ENCODE measurements around the gene TBL2.
A peak's percentile ranks its signal among the peaks of the same experiment; 100 is the strongest.
"Not testable (repeated sequence)": the region's sequence is repeated elsewhere in the genome, so short reads cannot be mapped to it uniquely, and the experiment has no call there.

Gene TBL2

GRCh38 chr7:73530800-73531199 lies 47.6 kb downstream of the TBL2 start:
- H3K4me3 ChIP-seq (replicated peaks; ENCODE audit: insufficient read depth, low read length): no peak overlapping the region
- no peaks in the 10 kb centered on the region for H3K27me3 ChIP-seq (ENCODE audit: insufficient read depth, poor library complexity, severe bottlenecking)
- DNase-seq (ENCODE audit: low read depth in 1 of 2, low spot score in 1 of 2): peak in 1 of 2 experiments; percentile 62
- TF ChIP-seq POLR2AphosphoS5 (IDR thresholded peaks at IDR 0.05; ENCODE audit: low read depth): no peak
- no peak for TF ChIP-seq CTCF (IDR thresholded peaks at IDR 0.05; ENCODE audit: insufficient read depth, low read length)
- no peak for TF ChIP-seq GABPA (IDR thresholded peaks at IDR 0.05; ENCODE audit: low read depth)
- no peak for TF ChIP-seq SPI1 (IDR thresholded peaks at IDR 0.05; ENCODE audit: borderline replicate concordance, low read depth)
- TF ChIP-seq, protein P1, sequence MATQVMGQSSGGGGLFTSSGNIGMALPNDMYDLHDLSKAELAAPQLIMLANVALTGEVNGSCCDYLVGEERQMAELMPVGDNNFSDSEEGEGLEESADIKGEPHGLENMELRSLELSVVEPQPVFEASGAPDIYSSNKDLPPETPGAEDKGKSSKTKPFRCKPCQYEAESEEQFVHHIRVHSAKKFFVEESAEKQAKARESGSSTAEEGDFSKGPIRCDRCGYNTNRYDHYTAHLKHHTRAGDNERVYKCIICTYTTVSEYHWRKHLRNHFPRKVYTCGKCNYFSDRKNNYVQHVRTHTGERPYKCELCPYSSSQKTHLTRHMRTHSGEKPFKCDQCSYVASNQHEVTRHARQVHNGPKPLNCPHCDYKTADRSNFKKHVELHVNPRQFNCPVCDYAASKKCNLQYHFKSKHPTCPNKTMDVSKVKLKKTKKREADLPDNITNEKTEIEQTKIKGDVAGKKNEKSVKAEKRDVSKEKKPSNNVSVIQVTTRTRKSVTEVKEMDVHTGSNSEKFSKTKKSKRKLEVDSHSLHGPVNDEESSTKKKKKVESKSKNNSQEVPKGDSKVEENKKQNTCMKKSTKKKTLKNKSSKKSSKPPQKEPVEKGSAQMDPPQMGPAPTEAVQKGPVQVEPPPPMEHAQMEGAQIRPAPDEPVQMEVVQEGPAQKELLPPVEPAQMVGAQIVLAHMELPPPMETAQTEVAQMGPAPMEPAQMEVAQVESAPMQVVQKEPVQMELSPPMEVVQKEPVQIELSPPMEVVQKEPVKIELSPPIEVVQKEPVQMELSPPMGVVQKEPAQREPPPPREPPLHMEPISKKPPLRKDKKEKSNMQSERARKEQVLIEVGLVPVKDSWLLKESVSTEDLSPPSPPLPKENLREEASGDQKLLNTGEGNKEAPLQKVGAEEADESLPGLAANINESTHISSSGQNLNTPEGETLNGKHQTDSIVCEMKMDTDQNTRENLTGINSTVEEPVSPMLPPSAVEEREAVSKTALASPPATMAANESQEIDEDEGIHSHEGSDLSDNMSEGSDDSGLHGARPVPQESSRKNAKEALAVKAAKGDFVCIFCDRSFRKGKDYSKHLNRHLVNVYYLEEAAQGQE (IDR thresholded peaks at IDR 0.05; ENCODE audit: insufficient replicate concordance, low read depth): no peak
- H3K27ac ChIP-seq (replicated peaks): no peak overlapping the region

DNA sequence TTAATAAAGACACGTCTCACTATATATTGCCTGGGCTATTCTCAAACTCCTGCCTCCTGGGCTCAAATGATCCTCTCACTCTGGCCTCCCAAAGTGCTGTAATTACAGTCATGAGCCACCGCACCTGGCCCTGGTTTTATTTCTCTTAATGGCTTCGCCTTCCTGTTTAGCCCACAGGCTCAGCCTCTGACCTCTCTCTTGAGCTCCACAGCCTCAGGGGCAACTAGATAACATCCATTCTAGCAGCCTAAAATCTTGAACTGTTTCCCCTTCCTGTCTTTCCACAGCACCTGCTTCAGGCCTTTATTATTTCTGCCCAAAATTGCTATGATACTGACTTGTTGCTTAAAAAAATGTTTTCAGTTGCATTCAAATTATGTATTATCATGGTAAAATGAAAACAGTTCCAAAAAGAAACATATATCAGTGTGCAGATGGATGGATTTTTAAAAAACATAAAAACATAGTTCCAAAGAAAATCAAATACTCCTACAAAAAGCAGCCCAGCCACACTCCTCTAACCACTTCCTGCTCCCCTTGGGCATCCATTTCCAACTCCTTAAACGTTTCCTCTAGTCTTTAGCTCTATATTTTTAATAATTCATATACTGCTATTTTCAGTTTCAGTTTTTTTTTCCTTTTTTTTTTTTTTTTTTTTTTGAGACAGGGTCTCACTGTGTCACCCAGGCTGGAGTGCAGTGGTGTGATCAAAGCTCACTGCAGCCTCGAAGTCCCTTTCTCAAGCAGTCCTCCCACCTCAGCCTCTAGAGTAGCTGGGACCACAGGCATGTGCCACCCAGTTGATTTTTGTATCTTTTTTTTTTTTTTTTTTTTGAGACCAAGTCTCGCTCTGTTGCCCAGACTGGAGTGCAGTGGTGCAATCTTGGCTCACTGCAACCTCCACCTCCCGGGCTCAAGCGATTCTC lies 51.2 kb downstream of the TBL2 start:
- H3K27me3 ChIP-seq (ENCODE audit: insufficient read depth, poor library complexity, severe bottlenecking): no peaks in the 10 kb centered on the region
- TF ChIP-seq CTCF (IDR thresholded peaks at IDR 0.05; ENCODE audit: insufficient read depth, low read length): no peak
- TF ChIP-seq SPI1 (IDR thresholded peaks at IDR 0.05; ENCODE audit: borderline replicate concordance, low read depth): no peak
- TF ChIP-seq, protein P1 (IDR thresholded peaks at IDR 0.05; ENCODE audit: insufficient replicate concordance, low read depth): no peak
- TF ChIP-seq GABPA (IDR thresholded peaks at IDR 0.05; ENCODE audit: low read depth): no peak
- TF ChIP-seq POLR2AphosphoS5 (IDR thresholded peaks at IDR 0.05; ENCODE audit: low read depth): no peak
- no peak overlapping the region for H3K4me3 ChIP-seq (replicated peaks; ENCODE audit: insufficient read depth, low read length)
- peak overlapping the region; percentile 48 for H3K27ac ChIP-seq (replicated peaks)
- peak in 1 of 2 experiments; percentile 48 for DNase-seq (ENCODE audit: low read depth in 1 of 2, low spot score in 1 of 2)

DNA sequence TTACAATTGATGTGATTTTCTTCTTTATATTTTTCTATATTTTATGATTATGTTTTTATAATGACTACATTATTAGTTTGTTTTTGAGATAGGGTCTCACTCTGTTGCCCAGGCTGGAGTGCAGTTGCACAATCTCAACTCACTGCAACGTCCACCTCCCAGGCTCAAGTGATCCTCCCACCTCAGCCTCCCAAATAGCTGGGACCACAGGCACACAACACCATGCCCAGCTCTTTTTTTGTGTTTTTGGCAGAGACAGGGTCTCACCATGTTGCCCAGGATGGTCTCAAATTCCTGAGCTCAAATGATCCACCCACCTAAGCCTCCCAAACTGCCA lies 52.3 kb downstream of the TBL2 start:
- DNase-seq (ENCODE audit: low read depth in 1 of 2, low spot score in 1 of 2); H3K27me3 ChIP-seq (ENCODE audit: insufficient read depth, poor library complexity, severe bottlenecking); H3K4me3 ChIP-seq (replicated peaks; ENCODE audit: insufficient read depth, low read length): not testable (repeated sequence)
- peak overlapping the region; percentile 15 for H3K27ac ChIP-seq (replicated peaks)

- TF ChIP-seq CTCF (IDR thresholded peaks at IDR 0.05; ENCODE audit: insufficient read depth, low read length) (no peak), GABPA (IDR thresholded peaks at IDR 0.05; ENCODE audit: low read depth) (peak; percentile 18; the same call in 1 of the 2 replicates), SPI1 (IDR thresholded peaks at IDR 0.05; ENCODE audit: borderline replicate concordance, low read depth) (peak; percentile 61; the same call in 1 of the 2 replicates), POLR2AphosphoS5 (IDR thresholded peaks at IDR 0.05; ENCODE audit: low read depth) (peak; percentile 75)
- TF ChIP-seq, protein P1 (IDR thresholded peaks at IDR 0.05; ENCODE audit: insufficient replicate concordance, low read depth): peak; percentile 35
- Histone ChIP-seq H3K27me3 (ENCODE audit: insufficient read depth, poor library complexity, severe bottlenecking) (no peaks in the 10 kb centered on the region), H3K4me3 (replicated peaks; ENCODE audit: insufficient read depth, low read length) (peak within 1 kb of the TSS; percentile 73), H3K27ac (replicated peaks) (peak within 1 kb of the TSS; percentile 98)
- DNase-seq (ENCODE audit: low read depth in 1 of 2, low spot score in 1 of 2): peak; percentile 96 to 99
Measured at GRCh38 chr7:73522105-73522872, 56.1 kb downstream of the TBL2 start, which contains the start of gene BAZ1B. Gene BAZ1B (minus strand): TSS chr7:73522293. CDS start chr7:73521933, 360 bp downstream.
